Gastroesophageal sphincter (tissue), 3 donors: ENCODE results near the gene RAB6B.

Experiments
- POLR2A ChIP-seq, 2 donors: fragments of 450-650 bp; IDR thresholded peaks; one replicate each; pipeline ENCODE4 v1.6.1; 2017; ENCODE audit warnings: antibody characterized with exemption in 2 of 2, mild to moderate bottlenecking in 2 of 2, moderate library complexity in 1 of 2
- TF ChIP-seq, protein P1 (sequence below), 4 experiments: fragments of 200-600 bp in 2 of 4; fragments of 450-650 bp in 2 of 4; sonication (generic) in 1 of 4; IDR thresholded peaks; one replicate each; pipeline ENCODE4 v1.5.1; 2017 to 2019; ENCODE audit warnings: antibody characterized with exemption in 4 of 4, mild to moderate bottlenecking in 2 of 4, moderate library complexity in 2 of 4

- TF ChIP-seq, protein P1, sequence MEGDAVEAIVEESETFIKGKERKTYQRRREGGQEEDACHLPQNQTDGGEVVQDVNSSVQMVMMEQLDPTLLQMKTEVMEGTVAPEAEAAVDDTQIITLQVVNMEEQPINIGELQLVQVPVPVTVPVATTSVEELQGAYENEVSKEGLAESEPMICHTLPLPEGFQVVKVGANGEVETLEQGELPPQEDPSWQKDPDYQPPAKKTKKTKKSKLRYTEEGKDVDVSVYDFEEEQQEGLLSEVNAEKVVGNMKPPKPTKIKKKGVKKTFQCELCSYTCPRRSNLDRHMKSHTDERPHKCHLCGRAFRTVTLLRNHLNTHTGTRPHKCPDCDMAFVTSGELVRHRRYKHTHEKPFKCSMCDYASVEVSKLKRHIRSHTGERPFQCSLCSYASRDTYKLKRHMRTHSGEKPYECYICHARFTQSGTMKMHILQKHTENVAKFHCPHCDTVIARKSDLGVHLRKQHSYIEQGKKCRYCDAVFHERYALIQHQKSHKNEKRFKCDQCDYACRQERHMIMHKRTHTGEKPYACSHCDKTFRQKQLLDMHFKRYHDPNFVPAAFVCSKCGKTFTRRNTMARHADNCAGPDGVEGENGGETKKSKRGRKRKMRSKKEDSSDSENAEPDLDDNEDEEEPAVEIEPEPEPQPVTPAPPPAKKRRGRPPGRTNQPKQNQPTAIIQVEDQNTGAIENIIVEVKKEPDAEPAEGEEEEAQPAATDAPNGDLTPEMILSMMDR (IDR thresholded peaks at IDR 0.05), result no peak
- no peak for TF ChIP-seq POLR2A (IDR thresholded peaks at IDR 0.05)
Observed at GRCh38 chr3:133840767-133841166, 54.9 kb downstream of the RAB6B start.
